ENCODE measurements around the gene CDC73.

Gene CDC73

DNA sequence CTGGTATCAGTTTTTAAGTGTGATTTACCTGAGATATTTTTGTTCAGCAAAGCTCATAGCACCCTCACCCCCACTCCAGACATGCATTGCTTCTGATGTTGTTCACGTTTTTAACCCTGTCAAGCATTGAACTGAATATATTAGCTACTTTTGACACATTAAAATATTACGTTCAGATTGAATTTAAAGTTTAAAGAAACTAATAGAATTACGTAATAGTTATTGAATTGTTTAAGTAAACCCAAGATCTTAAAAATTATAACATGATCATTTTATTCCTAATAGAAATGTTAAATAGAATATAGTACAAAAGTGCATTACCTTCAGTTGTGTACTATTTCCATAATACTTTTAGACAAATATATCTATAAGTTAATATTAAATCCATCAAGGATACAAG, 35.5 kb upstream of the CDC73 start:
- TF ChIP-seq, protein P1, sequence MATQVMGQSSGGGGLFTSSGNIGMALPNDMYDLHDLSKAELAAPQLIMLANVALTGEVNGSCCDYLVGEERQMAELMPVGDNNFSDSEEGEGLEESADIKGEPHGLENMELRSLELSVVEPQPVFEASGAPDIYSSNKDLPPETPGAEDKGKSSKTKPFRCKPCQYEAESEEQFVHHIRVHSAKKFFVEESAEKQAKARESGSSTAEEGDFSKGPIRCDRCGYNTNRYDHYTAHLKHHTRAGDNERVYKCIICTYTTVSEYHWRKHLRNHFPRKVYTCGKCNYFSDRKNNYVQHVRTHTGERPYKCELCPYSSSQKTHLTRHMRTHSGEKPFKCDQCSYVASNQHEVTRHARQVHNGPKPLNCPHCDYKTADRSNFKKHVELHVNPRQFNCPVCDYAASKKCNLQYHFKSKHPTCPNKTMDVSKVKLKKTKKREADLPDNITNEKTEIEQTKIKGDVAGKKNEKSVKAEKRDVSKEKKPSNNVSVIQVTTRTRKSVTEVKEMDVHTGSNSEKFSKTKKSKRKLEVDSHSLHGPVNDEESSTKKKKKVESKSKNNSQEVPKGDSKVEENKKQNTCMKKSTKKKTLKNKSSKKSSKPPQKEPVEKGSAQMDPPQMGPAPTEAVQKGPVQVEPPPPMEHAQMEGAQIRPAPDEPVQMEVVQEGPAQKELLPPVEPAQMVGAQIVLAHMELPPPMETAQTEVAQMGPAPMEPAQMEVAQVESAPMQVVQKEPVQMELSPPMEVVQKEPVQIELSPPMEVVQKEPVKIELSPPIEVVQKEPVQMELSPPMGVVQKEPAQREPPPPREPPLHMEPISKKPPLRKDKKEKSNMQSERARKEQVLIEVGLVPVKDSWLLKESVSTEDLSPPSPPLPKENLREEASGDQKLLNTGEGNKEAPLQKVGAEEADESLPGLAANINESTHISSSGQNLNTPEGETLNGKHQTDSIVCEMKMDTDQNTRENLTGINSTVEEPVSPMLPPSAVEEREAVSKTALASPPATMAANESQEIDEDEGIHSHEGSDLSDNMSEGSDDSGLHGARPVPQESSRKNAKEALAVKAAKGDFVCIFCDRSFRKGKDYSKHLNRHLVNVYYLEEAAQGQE (IDR thresholded peaks at IDR 0.05; ENCODE audit: low read depth) = no peak
- TF ChIP-seq USF1 (IDR thresholded peaks at IDR 0.05) (no peak), CREB1 (IDR thresholded peaks at IDR 0.05; ENCODE audit: low read depth) (no peak), EGR1 (IDR thresholded peaks at IDR 0.05) (no peak), TAF1 (IDR thresholded peaks at IDR 0.05; ENCODE audit: low read depth) (no peak), YY1 (IDR thresholded peaks at IDR 0.05; ENCODE audit: low read depth) (no peak), TEAD4 (IDR thresholded peaks at IDR 0.05) (no peak), RAD21 (IDR thresholded peaks at IDR 0.05; ENCODE audit: low read depth) (no peak), TCF12 (IDR thresholded peaks at IDR 0.05; ENCODE audit: low read depth) (no peak), ZBTB7A (IDR thresholded peaks at IDR 0.05; ENCODE audit: low read depth) (no peak), FOXM1 (IDR thresholded peaks at IDR 0.05; ENCODE audit: borderline replicate concordance, low read depth) (no peak), CEBPB (IDR thresholded peaks at IDR 0.05) (no peak), EP300 (IDR thresholded peaks at IDR 0.05; ENCODE audit: borderline replicate concordance) (no peak), NFIC (IDR thresholded peaks at IDR 0.05) (no peak)
- TF ChIP-seq, protein P2, sequence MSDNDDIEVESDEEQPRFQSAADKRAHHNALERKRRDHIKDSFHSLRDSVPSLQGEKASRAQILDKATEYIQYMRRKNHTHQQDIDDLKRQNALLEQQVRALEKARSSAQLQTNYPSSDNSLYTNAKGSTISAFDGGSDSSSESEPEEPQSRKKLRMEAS (IDR thresholded peaks at IDR 0.05) = no peak

GRCh38 chr1:193087893-193088292, 33.9 kb upstream of the CDC73 start:
- TF ChIP-seq TCF12 (IDR thresholded peaks at IDR 0.05; ENCODE audit: low read depth) (no peak), TEAD4 (IDR thresholded peaks at IDR 0.05) (no peak), CREB1 (IDR thresholded peaks at IDR 0.05; ENCODE audit: low read depth) (no peak), YY1 (IDR thresholded peaks at IDR 0.05; ENCODE audit: low read depth) (no peak), NFIC (IDR thresholded peaks at IDR 0.05) (no peak), RAD21 (IDR thresholded peaks at IDR 0.05; ENCODE audit: low read depth) (no peak), TAF1 (IDR thresholded peaks at IDR 0.05; ENCODE audit: low read depth) (no peak), CEBPB (IDR thresholded peaks at IDR 0.05) (no peak), FOXM1 (IDR thresholded peaks at IDR 0.05; ENCODE audit: borderline replicate concordance, low read depth) (no peak), USF1 (IDR thresholded peaks at IDR 0.05) (no peak), ZBTB7A (IDR thresholded peaks at IDR 0.05; ENCODE audit: low read depth) (no peak), EP300 (IDR thresholded peaks at IDR 0.05; ENCODE audit: borderline replicate concordance) (no peak), EGR1 (IDR thresholded peaks at IDR 0.05) (no peak)
- TF ChIP-seq, protein P2 (IDR thresholded peaks at IDR 0.05) = no peak
- TF ChIP-seq, protein P1 (IDR thresholded peaks at IDR 0.05; ENCODE audit: low read depth) = no peak

GRCh38 chr1:193090865-193091264, 31.0 kb upstream of the CDC73 start:
- TF ChIP-seq YY1 (IDR thresholded peaks at IDR 0.05; ENCODE audit: low read depth) (no peak), USF1 (IDR thresholded peaks at IDR 0.05) (no peak), EGR1 (IDR thresholded peaks at IDR 0.05) (no peak)

DNA sequence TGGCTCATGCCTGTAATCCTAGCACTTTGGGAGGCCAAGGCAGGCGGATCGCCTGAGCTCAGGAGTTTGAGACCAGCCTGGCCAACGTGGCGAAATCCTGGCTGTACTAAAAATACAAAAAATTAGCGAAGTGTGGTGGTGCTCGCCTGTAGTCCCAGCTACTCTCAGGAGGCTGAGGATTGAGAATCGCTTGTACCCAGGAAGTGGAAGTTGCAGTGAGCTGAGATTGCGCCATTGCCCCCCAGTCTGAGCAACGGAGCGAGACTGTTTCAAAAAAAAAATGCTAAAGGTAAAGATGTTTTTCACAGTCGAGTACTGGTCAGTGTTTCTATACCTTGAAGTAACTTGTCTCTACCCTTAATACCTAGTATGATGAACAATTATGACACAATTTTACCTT, 27.7 kb upstream of the CDC73 start:
- no peak for TF ChIP-seq EP300 (IDR thresholded peaks at IDR 0.05; ENCODE audit: borderline replicate concordance)
- TF ChIP-seq, protein P2 (IDR thresholded peaks at IDR 0.05) = no peak
- no peak for TF ChIP-seq RAD21 (IDR thresholded peaks at IDR 0.05; ENCODE audit: low read depth)
- TF ChIP-seq NFIC (IDR thresholded peaks at IDR 0.05) = no peak
- no peak for TF ChIP-seq CEBPB (IDR thresholded peaks at IDR 0.05)

DNA sequence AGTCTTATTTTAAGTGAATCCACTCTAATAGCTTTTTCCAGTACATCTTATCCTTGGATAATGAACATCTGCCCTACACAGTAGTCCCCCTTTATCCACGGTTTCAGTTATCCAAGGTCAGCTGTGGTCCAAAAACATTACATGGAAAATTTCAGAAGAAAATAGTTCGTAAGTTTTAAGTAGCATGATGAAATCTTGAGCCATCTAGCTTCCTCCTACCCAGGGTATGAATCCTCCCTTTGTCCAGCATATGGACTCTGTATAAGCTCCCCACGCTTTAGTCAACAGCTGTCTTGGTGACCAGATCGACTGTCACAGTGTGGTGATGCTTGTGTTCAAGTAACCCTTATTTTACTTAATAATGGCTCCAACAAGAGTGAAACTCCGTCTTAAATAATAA, 19.2 kb upstream of the CDC73 start:
- TF ChIP-seq NFIC (IDR thresholded peaks at IDR 0.05) = no peak
- no peak for TF ChIP-seq TCF12 (IDR thresholded peaks at IDR 0.05; ENCODE audit: low read depth)
- no peak for TF ChIP-seq CREB1 (IDR thresholded peaks at IDR 0.05; ENCODE audit: low read depth)
- no peak for TF ChIP-seq ZBTB7A (IDR thresholded peaks at IDR 0.05; ENCODE audit: low read depth)
- no peak for TF ChIP-seq CEBPB (IDR thresholded peaks at IDR 0.05)
- no peak for TF ChIP-seq RAD21 (IDR thresholded peaks at IDR 0.05; ENCODE audit: low read depth)
- TF ChIP-seq, protein P2 (IDR thresholded peaks at IDR 0.05) = no peak
- TF ChIP-seq USF1 (IDR thresholded peaks at IDR 0.05) = no peak
- no peak for TF ChIP-seq EP300 (IDR thresholded peaks at IDR 0.05; ENCODE audit: borderline replicate concordance)
- TF ChIP-seq YY1 (IDR thresholded peaks at IDR 0.05; ENCODE audit: low read depth) = no peak
- TF ChIP-seq TAF1 (IDR thresholded peaks at IDR 0.05; ENCODE audit: low read depth) = no peak
- TF ChIP-seq, protein P1 (IDR thresholded peaks at IDR 0.05; ENCODE audit: low read depth) = no peak

All from Ishikawa (cell line).